Smooth muscle cell (in vitro differentiated cells): Measurements from ENCODE around the gene DOCK3. TPM values are rescaled to one million over a fixed set of nuclear protein-coding genes. Genes with fewer than 3 reads are reported as not detected.

Experiments used
- DNase-seq: peaks from one replicate; lab custom pipeline; 2025; ENCODE audit not compliant: unreplicated experiment; lab: John Stamatoyannopoulos, UW
- H2AFZ ChIP-seq: fragments of 200-600 bp; sonication (generic); 2 replicates; pipeline ENCODE4 v1.6.0; 2016; ENCODE audit warnings: antibody characterized with exemption, low read depth, mild to moderate bottlenecking
- H3F3A ChIP-seq: fragments of 200-600 bp; sonication (generic); 2 replicates; pipeline ENCODE4 v1.6.0; 2017; ENCODE audit warnings: antibody characterized with exemption, low read depth
- H3K27ac ChIP-seq: fragments of 200-600 bp; sonication (generic); 2 replicates; pipeline ENCODE4 v1.5.1; 2016; ENCODE audit warnings: low read depth, mild to moderate bottlenecking
- H3K27me3 ChIP-seq: fragments of 200-600 bp; sonication (generic); 2 replicates; pipeline ENCODE4 v1.6.1; 2016; ENCODE audit warnings: low read depth, mild to moderate bottlenecking
- H3K36me3 ChIP-seq: fragments of 200-600 bp; sonication (generic); 2 replicates; pipeline ENCODE4 v1.5.1; 2016; ENCODE audit warnings: low read depth
- H3K4me1 ChIP-seq: fragments of 200-600 bp; sonication (generic); 2 replicates; pipeline ENCODE4 v1.5.1; 2016; ENCODE audit warnings: low read depth
- H3K4me2 ChIP-seq: fragments of 200-600 bp; sonication (generic); 2 replicates; pipeline ENCODE4 v1.6.0; 2016; ENCODE audit warnings: mild to moderate bottlenecking
- H3K4me3 ChIP-seq: fragments of 200-600 bp; sonication (generic); 2 replicates; pipeline ENCODE4 v1.5.1; 2016; ENCODE audit warnings: mild to moderate bottlenecking
- H3K79me2 ChIP-seq: fragments of 200-600 bp; sonication (generic); 2 replicates; pipeline ENCODE4 v1.6.0; 2016; ENCODE audit warnings: low read depth, mild to moderate bottlenecking
- H3K9ac ChIP-seq: fragments of 200-600 bp; sonication (generic); 2 replicates; pipeline ENCODE4 v1.6.0; 2016; ENCODE audit warnings: low read depth
- H3K9me3 ChIP-seq: fragments of 200-600 bp; sonication (generic); replicated peaks from 2 replicates; pipeline ENCODE4 v1.5.1; 2016; ENCODE audit warnings: low read depth
- H4K20me1 ChIP-seq: fragments of 200-600 bp; sonication (generic); 2 replicates; pipeline ENCODE4 v1.6.0; 2016; ENCODE audit warnings: low read depth
- CTCF ChIP-seq: fragments of 200-600 bp; sonication (generic); IDR thresholded peaks from 2 replicates; pipeline ENCODE4 v1.5.1; 2017; ENCODE audit warnings: borderline replicate concordance, mild to moderate bottlenecking, antibody characterized with exemption; ENCODE audit not compliant: insufficient read depth, poor library complexity, severe bottlenecking
- WGBS: methylation state at CpG from one replicate; pipeline ENCODE4 v1.1.7; 2016; ENCODE audit warnings: low lambda C conversion rate; 5-methylcytosine and 5-hydroxymethylcytosine counted together
- polyA plus RNA-seq: library from polyadenylated mRNA; unstranded; fragments of >200 nt; fragmentation: Nextera tagmentation; extraction: Ambion mirVana; gene quantifications from 2 replicates; pipeline ENCODE4 v1.2.1, GENCODE V29; 2016
- total RNA-seq: library from RNA; depleted of rRNA; stranded (reverse); fragments of >200 nt; gene quantifications from 2 replicates; pipeline ENCODE4 v1.2.3, GENCODE V29; 2014

The DOCK3 gene
- total and polyA plus RNA-seq, 2 experiments from 2014 or later: 0.29 to 2.2 TPM

- WGBS: 92% methylated on average over 5 of the region's 5 CpGs
- Histone ChIP-seq H3K36me3 (no peaks in the 10 kb centered on the region), H3K4me1 (no peaks in the 10 kb centered on the region), H3K4me3 (no peak overlapping the region), H3K27ac (no peak overlapping the region), H3K9me3 (no peaks in the 10 kb centered on the region), H4K20me1 (no peaks in the 10 kb centered on the region), H2AFZ (no peak overlapping the region), H3K27me3 (no peaks in the 10 kb centered on the region), H3K9ac (no peak overlapping the region), H3F3A (no peaks in the 10 kb centered on the region), H3K4me2 (no peak overlapping the region), H3K79me2 (no peaks in the 10 kb centered on the region)
- no peak for DNase-seq
- no peak for TF ChIP-seq CTCF
Measured at GRCh38 chr3:51373658-51374421, 699.1 kb downstream of the DOCK3 start.

GRCh38 chr3:51374456-51374855 is 699.7 kb downstream of the DOCK3 start:
- Histone ChIP-seq H3K27ac (no peak overlapping the region), H3F3A (no peaks in the 10 kb centered on the region), H3K4me2 (no peak overlapping the region), H3K36me3 (no peaks in the 10 kb centered on the region), H3K4me3 (no peak overlapping the region), H3K27me3 (no peaks in the 10 kb centered on the region), H4K20me1 (no peaks in the 10 kb centered on the region), H2AFZ (no peak overlapping the region), H3K4me1 (no peaks in the 10 kb centered on the region), H3K79me2 (no peaks in the 10 kb centered on the region), H3K9ac (no peak overlapping the region), H3K9me3 (no peaks in the 10 kb centered on the region)
- no peak for TF ChIP-seq CTCF
- DNase-seq: no peak
- WGBS: 93% methylated on average over 11 of the region's 11 CpGs

- H3K27me3 ChIP-seq: no peaks in the 10 kb centered on the region
- no peaks in the 10 kb centered on the region for H3K79me2 ChIP-seq
- no peak overlapping the region for H3K4me2 ChIP-seq
- no peaks in the 10 kb centered on the region for H3K9me3 ChIP-seq
- H4K20me1 ChIP-seq: no peaks in the 10 kb centered on the region
- no peaks in the 10 kb centered on the region for H3F3A ChIP-seq
- H3K27ac ChIP-seq: no peak overlapping the region
- H3K9ac ChIP-seq: no peak overlapping the region
- no peaks in the 10 kb centered on the region for H3K4me1 ChIP-seq
- H3K4me3 ChIP-seq: no peak overlapping the region
- no peak for TF ChIP-seq CTCF
- H2AFZ ChIP-seq: no peak overlapping the region
- no peaks in the 10 kb centered on the region for H3K36me3 ChIP-seq
- DNase-seq: no peak
Measured at GRCh38 chr3:51375136-51375535, 700.4 kb downstream of the DOCK3 start.

- H3K36me3 ChIP-seq: no peaks in the 10 kb centered on the region
- H3K27ac ChIP-seq: no peak overlapping the region
- no peaks in the 10 kb centered on the region for H3K4me1 ChIP-seq
- H3K4me2 ChIP-seq: no peak overlapping the region
- 82% methylated on average over 8 of the region's 8 CpGs for WGBS
- DNase-seq: no peak
- no peaks in the 10 kb centered on the region for H3K27me3 ChIP-seq
- H3K79me2 ChIP-seq: no peaks in the 10 kb centered on the region
- no peak overlapping the region for H3K4me3 ChIP-seq
- no peaks in the 10 kb centered on the region for H3K9me3 ChIP-seq
- H3K9ac ChIP-seq: no peak overlapping the region
- H2AFZ ChIP-seq: no peak overlapping the region
- H3F3A ChIP-seq: no peaks in the 10 kb centered on the region
- TF ChIP-seq CTCF: no peak
- no peaks in the 10 kb centered on the region for H4K20me1 ChIP-seq
Measured at GRCh38 chr3:51375571-51375970, 700.8 kb downstream of the DOCK3 start.
